Measurements from ENCODE around the gene SMG6. TPM values are rescaled to one million over a fixed set of nuclear protein-coding genes. Genes with fewer than 3 reads are reported as not detected.

Gene SMG6
- total and polyA plus RNA-seq, 2 of the 13 experiments (the other 11 are each of a cell fraction or from before 2014, with no cell fraction given), result 4.6 to 14.6 TPM

DNA sequence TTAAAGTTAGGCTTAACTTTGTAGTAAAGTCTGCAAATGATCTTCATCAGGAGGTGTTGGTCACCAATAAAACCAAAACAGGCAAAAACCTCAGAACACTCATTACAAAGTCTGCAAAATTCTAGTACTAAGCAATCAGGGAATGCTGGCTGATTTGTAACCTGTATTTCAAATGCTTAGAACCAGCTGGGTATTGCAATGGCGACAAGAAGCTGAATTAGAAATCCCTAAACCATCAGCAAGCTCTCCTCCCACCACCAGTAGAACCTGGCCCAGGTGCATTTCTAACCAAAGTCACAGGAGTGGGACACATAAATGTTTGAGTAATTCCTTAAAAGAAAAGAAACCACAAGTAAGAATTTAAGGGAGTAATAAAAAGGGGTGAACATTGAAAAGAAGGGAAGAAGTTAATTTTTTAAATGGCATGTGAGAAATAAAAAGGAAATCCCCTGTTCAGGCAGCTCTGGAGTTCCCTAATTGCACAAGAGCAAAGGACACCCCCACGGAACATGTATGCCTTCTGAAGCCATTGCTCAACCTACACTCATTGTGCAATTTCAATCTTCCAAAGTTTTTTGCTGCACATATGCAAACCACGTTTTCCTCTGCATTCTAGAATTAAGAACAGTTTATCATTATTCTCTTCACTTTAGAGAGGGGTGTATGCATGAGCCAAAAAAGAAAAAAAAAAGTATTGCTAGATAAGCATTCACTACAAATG is 145.8 kb downstream of the SMG6 start (continued):
- TF ChIP-seq ZNF101 (CRISPR knock-in tag; IDR thresholded peaks at IDR 0.05; ENCODE audit: borderline replicate concordance, low read depth) (no peak), ZNF207 (IDR thresholded peaks at IDR 0.05; ENCODE audit: borderline replicate concordance) (no peak), HMG20B (CRISPR knock-in tag; conservative IDR thresholded peaks at IDR 0.05) (no peak), MEF2D (CRISPR knock-in tag; IDR thresholded peaks at IDR 0.05) (no peak), RARA (CRISPR knock-in tag; IDR thresholded peaks at IDR 0.05) (peak; percentile 68), TBL1XR1 (IDR thresholded peaks at IDR 0.05; ENCODE audit: borderline replicate concordance, low read length, partially characterized antibody) (peak; percentile 79), ZNF136 (CRISPR knock-in tag; IDR thresholded peaks at IDR 0.05; ENCODE audit: low read depth) (no peak), RBM39 (IDR thresholded peaks at IDR 0.05; ENCODE audit: low read depth, low read length, poor library complexity, severe bottlenecking) (no peak), FOXA3 (CRISPR knock-in tag; IDR thresholded peaks at IDR 0.05) (peak; percentile 44; the same call in 1 of the 2 replicates), SP4 (CRISPR knock-in tag; IDR thresholded peaks at IDR 0.05) (no peak), MAFF (IDR thresholded peaks at IDR 0.05; ENCODE audit: low read depth, low read length) (no peak), NFATC3 (CRISPR knock-in tag; IDR thresholded peaks at IDR 0.05) (no peak), HIVEP1 (CRISPR knock-in tag; IDR thresholded peaks at IDR 0.05) (peak; percentile 54; the same call in 1 of the 2 replicates), NR3C1 (CRISPR knock-in tag; IDR thresholded peaks at IDR 0.05) (no peak), CC2D1A (CRISPR knock-in tag; IDR thresholded peaks at IDR 0.05) (no peak), THAP11 (CRISPR knock-in tag; IDR thresholded peaks at IDR 0.05) (peak; percentile 48; the same call in 1 of the 2 replicates), TBP (CRISPR knock-in tag; IDR thresholded peaks at IDR 0.05) (no peak)
- TF ChIP-seq, protein P1, sequence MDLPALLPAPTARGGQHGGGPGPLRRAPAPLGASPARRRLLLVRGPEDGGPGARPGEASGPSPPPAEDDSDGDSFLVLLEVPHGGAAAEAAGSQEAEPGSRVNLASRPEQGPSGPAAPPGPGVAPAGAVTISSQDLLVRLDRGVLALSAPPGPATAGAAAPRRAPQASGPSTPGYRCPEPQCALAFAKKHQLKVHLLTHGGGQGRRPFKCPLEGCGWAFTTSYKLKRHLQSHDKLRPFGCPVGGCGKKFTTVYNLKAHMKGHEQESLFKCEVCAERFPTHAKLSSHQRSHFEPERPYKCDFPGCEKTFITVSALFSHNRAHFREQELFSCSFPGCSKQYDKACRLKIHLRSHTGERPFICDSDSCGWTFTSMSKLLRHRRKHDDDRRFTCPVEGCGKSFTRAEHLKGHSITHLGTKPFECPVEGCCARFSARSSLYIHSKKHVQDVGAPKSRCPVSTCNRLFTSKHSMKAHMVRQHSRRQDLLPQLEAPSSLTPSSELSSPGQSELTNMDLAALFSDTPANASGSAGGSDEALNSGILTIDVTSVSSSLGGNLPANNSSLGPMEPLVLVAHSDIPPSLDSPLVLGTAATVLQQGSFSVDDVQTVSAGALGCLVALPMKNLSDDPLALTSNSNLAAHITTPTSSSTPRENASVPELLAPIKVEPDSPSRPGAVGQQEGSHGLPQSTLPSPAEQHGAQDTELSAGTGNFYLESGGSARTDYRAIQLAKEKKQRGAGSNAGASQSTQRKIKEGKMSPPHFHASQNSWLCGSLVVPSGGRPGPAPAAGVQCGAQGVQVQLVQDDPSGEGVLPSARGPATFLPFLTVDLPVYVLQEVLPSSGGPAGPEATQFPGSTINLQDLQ (CRISPR knock-in tag; IDR thresholded peaks at IDR 0.05), result no peak
- TF ChIP-seq, protein P2, sequence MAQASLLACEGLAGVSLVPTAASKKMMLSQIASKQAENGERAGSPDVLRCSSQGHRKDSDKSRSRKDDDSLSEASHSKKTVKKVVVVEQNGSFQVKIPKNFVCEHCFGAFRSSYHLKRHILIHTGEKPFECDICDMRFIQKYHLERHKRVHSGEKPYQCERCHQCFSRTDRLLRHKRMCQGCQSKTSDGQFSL (CRISPR knock-in tag; IDR thresholded peaks at IDR 0.05), result peak; percentile 83; the same call in 1 of the 2 replicates
- TF ChIP-seq, protein P3, sequence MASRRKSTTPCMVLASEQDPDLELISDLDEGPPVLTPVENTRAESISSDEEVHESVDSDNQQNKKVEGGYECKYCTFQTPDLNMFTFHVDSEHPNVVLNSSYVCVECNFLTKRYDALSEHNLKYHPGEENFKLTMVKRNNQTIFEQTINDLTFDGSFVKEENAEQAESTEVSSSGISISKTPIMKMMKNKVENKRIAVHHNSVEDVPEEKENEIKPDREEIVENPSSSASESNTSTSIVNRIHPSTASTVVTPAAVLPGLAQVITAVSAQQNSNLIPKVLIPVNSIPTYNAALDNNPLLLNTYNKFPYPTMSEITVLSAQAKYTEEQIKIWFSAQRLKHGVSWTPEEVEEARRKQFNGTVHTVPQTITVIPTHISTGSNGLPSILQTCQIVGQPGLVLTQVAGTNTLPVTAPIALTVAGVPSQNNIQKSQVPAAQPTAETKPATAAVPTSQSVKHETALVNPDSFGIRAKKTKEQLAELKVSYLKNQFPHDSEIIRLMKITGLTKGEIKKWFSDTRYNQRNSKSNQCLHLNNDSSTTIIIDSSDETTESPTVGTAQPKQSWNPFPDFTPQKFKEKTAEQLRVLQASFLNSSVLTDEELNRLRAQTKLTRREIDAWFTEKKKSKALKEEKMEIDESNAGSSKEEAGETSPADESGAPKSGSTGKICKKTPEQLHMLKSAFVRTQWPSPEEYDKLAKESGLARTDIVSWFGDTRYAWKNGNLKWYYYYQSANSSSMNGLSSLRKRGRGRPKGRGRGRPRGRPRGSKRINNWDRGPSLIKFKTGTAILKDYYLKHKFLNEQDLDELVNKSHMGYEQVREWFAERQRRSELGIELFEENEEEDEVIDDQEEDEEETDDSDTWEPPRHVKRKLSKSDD (CRISPR knock-in tag; IDR thresholded peaks at IDR 0.05; ENCODE audit: low read depth), result no peak

Measured in HepG2 (cell line).